IPS DF 4.7 (cell line): ENCODE data around the gene TFRC.
"Not testable (repeated sequence)": the region's sequence is repeated elsewhere in the genome, so short reads cannot be mapped to it uniquely, and the experiment has no call there.

ENCODE experiments used
- DNase-seq: peaks from one replicate; pipeline ENCODE4 v3.0.0-alpha.2; 2013; ENCODE audit warnings: low spot score; ENCODE audit errors: extremely low read depth

TFRC gene

DNA sequence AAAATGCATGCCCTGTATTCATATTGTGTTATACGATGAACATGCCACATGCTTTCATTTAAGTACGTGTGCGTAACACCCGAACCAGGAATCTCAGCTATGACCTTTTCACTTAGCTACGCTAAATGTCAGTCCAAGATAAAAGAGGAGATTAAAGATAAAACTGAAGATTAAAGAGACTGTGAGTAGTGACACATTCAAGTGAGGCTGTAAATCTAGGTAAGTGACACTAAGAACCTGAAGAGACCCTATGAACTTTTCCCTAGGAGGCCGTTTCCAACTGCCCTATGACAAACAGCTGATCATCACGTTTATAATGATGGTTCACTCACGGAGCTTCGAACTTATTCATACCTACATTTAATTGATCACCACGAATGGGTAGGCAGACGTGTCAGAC, 32.2 kb downstream of the TFRC start:
- DNase-seq = no peak

DNA sequence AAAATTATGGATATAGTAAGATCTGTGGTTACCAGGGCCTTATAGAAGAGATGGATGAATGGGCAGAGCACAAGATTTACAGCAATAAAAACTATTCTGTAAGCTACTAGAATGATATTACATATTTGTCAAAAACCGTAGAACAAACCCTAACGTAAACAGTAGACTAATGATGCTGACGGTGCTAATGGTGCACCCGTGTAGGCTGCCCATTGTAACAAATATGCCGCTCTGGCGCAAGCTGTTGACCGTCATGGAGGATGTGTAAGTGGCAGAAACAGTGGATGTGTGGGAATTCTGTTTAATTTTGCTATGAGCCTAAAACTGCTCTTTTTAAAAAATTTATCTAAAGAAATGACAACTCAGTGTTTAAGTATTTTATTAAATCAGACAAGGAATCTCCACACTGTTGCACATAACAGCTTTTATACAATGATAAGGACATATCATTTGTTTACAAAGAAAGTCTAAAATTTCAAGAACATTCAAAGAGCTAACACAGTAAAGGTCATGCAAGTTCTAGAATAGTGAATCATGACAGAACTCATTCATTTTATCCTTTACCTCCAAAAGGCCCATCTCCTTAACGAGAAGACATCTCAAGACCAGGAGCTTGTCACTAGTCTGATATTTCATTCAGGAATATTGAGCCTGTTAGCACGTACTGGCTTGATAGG, 32.8 kb downstream of the TFRC start:
- DNase-seq = no peak

DNA sequence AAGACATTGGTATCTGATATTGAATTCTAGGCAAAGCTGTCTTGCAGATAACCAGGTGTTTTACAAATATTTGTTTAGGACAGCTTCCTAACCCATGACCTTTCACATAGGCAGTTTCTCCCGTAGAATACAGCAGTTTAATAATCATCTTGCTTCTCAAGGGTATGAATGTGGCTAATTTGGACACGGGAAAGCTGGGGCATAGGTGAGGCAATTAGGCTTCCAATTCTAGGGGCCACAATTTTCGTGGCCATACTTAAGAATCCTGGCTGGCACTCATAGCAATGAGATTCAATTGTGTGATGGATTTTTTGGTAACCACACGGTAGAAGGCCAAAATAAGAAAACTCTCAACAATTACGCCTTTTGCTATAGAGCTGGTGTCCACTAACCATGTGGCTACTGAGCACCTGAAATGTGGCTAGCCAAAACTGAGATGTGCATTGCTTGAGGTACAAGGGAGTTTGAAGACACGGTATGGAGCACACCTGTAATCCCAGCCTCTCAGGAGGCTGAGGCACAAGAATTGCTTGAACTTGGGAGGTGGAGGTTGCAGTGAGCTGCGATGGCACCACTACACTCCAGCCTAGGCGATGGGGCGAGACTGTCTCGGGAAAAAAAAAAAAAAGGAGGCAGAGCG, 34.4 kb downstream of the TFRC start:
- DNase-seq = no peak

DNA sequence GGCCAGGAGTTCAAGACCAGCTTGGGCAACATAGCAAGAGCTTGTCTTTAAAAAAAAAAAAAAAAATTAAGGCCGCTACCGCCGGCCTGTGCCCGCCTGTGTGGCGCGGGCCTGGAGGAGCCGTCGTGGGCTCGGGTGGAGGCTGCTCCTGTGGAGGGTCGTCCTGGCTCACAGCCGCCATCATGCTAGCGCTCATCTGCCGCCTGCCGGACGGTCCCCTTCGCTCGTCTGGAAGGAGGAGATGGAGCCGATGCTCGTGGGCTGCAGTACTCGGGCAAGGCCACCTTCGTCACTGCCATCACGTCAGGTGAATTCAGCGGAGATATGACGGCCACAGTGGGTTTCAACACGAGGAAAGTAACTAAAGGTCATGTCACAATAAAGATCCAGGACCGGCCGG, 37.4 kb downstream of the TFRC start:
- DNase-seq = no peak

DNA sequence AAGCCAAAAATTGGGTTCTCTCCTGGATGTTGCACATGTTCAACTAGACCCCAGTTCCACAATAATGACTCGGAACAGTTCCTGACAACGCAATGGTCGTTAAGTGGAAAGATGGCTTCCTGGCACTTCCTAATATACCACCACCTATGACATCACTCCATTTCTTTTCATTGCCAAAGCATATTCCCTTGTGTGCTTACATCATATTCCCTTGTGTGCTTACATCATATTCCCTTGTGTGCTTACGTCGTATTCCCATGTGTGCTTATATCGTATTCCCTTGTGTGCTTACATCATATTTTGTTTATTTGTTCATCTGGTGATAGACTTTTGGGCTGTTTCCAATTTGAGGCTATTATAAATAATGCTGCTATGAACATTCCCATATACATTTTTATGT, 39.2 kb downstream of the TFRC start:
- DNase-seq = no peak

DNA sequence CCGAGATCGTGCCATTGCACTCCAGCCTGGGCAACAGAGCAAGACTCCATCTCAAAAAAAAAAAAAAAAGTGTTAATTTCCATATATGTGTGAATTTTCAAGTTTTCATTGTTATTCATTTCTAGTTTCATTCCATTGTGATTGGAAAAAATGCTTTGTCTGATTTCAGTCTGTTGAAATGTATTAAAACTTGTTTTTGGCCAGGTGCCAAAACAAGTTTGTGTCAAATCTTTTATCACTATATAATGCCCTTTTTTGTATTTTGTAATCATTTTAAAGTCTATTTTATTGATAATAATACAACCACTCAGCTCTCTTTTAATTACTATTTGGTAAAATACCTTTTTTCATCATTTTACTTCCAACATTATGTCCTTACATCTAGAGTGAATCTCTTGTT, 42.5 kb downstream of the TFRC start:
- no peak for DNase-seq

DNA sequence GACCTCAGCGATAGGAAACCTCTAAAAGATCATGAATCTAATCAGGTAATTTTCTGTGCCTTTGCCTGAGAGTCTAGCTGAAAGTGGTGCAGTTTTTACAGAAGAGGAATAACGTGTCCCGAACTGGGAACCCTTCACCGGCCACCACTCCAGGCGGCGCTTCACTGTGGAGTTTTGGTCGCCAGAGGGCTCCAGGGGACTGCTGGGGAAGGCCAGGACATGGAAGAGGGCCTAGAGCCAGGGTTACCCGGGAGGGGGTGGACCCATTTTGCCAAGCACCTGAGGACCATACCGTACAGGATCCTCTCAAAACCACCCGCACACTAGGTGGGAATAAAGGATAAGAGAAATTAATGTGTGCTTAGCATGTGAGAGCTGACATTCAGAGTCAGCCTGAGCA, 55.8 kb downstream of the TFRC start:
- peak; percentile 5 for DNase-seq

DNA sequence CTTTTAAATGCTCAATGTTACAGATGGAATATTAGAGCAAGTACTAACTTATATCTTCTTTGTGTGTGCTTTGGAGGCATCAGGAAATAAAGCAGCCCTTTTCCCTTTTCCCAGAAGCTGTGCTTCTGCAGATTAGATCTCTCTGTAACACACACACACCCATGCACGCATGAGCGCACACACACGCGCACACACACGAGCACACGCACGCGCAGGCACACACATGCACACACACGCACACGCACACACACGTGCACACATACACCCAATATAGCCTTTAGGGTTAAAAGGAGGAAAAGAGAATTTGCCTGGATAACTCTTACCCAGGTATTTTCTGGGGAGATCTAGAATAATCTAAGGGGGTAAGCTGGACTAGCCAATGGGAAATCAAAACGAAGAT, 56.9 kb downstream of the TFRC start:
- no peak for DNase-seq

DNA sequence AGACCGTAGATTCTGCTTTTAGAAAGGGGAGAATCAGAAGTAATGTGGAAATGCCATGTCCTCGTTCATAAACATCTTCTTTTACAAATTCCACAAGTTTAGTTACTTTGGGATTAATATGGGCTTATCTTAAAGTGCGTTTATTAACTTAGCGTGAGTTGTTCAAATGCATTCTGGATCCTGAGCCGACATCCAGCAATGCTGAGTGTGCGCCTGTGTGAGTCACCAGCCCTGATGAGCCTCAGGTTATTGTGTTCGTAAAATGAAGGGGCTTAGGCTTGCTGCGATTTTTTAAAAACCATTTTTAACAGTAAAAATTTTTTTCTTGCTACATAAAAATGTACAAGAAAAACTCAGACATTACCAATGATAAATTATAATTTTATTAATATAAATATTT, 57.9 kb downstream of the TFRC start:
- no peak for DNase-seq

DNA sequence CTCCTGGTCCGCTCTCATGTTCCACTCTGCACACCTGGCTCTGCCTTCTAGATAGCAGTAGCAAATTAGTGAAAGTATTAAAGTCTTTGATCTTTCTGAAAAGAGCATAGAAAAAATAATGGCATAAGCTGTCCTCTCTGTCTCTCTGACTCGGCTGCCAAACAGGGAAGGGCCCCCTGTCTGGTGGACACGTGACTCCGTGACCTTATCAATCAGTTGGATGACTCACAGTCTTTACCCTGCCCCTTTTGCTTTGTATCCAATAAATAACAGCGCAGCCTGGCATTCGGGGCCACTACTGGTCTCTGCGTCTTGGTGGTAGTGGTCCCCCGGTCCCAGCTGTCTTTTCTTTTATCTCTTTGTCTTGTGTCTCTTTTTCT, 59.4 kb downstream of the TFRC start:
- not testable (repeated sequence) for DNase-seq

DNA sequence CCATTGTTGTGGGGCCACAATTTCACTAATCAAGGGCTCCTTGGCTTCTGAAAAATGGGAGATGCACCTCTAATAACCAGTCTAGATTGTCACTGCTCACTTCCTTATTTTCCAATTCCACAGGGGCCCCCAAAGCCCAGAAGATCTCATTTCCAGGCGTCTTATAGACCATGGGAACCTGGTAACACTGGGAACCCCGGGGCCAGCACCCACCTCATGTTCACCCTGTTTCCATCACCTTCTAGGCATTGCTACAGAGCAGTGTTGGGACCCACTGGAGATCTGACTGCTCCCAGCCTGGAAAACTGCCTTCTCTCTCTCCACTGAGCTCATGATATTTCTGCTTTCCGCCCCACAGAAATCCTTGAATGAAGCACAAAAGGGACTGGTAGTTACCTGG, 61.5 kb downstream of the TFRC start:
- no peak for DNase-seq

DNA sequence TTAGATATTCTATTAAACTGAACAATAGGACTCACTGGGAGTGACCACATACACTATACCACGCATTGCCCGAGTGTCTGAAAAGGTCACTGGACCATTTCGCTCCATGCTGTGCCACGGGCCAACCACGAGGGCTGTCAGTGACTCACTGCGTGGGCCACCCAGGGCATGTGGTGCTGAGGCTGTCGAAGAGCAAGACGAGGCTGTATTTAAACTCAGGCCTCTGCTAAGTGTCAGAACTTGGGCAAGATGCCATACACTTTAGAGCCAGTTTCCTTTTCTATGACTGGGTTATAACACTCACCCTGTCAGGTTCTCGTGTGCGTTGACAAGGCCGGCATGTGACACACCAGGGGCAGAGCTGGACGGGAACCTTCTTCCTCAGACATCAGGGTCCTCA, 62.3 kb downstream of the TFRC start:
- not testable (repeated sequence) for DNase-seq

DNA sequence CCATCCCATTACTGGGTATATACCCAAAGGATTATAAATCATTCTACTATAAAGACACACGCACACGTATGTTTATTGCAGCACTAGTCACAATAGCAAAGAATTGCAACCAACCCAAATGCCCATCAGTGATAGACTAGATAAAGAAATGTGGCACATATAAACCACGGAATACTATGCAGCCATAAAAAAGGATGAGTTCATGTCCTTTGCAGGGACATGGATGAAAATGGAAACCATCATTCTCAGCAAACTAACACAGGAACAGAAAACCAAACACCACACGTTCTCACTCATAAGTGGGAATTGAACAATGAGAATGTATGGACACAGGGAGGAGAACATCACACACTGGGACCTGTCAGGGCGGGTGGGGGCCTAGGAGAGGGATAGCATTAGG, 63.7 kb downstream of the TFRC start:
- not testable (repeated sequence) for DNase-seq

DNA sequence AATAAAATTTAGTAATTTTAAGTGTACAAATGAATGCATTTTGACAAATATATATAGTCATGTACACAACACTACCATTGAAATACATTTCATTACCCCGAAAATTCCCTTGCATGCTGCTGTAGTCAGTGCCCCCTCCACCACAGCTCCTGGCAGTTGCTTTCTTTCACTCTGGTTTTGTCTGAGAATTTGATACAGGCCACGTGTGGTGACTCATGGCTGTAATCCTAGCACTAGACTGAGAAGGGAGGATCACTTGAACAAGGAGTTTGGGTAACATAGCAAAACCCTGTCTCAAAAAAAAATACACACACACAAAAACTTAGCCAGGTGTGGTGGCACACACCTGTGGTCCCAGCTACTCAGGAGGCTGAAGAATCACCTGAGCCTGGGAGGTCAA, 65.4 kb downstream of the TFRC start:
- DNase-seq = no peak

DNA sequence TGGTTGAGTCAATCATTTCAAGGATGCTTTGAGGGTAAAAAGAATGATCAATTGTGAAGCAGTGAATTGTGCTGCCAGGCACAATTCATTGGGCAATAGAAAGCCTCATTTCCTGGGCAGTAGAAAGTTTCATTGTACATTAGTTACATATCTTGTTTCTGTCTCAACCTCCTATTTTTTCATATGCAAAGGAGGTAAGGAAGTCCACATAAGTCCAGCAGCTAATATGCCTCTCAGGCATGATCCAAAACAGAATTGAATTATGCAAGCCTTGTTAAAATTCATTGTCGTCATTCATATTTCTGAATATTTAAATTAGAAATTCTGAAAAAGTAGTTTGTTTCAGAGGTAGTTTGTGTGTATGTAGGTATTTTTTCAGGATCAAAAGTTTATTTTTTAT, 65.8 kb downstream of the TFRC start:
- no peak for DNase-seq

DNA sequence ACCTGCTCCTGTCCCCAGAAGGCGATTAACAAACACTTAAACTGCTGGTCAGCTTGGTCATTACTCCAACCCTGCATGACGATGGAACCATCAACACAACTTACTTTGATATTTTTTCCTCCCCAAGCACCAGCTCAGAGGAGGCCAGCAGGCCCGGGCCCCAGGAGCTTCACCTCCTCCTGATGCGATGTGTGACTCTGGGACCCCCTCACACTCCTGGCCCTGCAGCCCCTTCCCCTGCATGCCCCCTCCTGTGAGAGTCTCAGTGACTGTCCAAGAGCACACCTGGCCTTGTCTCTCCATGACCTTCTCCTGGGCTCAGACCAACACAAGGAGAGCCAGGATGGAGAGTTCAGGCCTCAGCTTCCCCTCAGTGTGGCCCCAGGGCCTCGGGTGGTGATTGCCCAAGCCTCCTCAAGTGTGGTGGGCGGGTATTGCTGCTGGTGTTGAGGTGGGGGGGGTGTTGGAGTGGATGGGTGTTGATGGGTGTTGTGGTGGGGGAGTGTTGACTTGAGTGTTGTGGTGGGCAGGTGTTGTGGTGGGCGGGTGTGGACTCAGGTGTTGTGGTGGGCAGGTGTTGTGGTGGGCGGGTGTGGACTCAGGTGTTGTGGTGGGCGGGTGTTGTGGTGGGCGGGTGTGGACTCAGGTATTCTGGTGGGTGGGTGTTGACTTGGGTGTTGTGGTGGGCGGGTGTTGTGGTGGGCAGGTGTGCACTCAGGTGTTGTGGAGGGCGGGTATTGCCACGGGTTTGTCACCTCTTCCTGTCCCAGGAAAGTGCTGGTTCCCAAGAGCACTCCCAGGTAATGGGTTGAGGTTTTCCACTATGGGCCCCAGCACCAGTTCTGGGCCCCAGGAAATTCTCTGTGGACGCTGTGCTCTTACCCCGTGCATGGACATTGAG, 68.1 kb downstream of the TFRC start:
- DNase-seq = no peak

DNA sequence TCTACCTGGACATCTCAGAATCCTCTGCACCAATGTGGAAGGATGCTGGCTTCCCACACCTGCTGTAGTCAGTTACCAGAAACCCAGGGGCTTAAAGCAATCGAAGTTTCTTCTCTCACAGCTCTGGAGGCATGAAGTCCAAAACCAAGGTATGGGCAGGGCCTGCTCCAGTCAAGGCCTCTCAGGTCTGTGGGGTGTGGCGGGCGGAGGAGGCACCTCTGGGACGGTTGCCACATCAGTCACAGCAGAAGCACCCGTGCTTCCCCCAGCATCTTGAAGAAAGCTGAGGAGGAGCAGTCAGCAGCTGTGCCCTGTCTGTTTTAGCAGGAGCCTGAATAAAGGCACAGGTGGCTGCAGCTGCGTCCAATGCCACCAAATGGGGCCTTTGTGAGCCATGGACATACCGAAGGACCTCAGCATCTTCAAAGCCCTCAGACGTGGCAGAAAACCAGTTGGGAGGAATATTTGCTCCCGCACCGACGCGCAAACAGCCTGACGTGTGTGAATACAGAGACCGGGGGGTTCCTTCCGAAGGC, 68.9 kb downstream of the TFRC start:
- DNase-seq = no peak

DNA sequence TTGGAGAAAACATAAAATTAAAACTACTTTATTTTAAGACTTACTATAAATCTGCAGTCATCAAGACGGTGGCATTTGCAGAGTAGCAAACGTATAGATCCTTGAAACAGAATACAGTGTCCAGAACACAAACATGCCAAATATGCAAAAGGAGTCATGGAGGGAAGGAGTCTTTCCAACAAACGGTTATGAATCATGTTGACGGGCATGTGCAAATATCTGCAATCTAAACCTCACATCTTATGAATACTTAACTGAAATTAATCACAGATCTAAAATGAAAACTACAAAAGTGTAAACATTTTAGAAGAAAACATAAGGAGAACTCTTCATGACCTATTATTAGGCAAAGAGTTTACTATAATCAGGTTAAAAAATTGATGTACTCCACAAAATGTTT, 69.4 kb downstream of the TFRC start:
- DNase-seq = no peak

DNA sequence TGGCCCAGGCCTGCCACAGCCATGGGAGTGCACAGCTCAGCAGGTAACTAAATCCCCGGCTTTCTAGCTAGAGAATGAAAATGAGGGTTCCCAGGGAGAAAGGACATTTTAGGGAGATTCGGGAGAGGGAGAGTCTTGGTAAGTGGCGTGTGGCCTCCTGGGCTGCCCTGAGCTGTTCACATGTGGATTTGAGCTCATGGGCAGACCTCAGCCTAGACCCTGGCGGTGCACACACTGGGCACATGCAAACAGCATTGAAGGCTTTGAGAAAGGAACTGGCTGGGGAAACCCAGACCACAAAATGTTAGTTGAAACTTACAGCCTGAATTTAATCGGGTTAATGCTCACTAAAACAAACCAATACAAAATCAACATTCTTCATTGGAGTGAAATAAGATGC, 72.4 kb downstream of the TFRC start:
- DNase-seq = no peak

DNA sequence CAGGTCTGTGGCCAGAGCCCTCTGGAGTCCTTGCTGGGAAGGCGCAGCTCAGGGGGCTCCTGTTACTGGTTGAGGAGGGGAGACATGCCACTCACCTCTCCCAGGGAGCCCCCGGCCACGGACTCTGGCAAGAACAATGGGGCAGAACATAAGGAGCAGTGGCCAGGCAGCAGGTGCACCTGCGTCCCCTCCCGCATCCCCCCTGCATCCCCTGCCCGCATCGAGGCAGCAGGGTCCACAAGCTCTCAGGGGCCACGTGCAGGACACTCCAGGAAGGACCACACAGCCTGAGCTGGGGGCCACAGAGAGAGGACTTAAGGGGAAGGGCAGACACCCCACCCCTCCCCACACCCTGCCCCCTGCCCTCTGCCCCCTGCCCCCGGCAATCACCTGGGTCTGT, 73.0 kb downstream of the TFRC start:
- no peak for DNase-seq

DNA sequence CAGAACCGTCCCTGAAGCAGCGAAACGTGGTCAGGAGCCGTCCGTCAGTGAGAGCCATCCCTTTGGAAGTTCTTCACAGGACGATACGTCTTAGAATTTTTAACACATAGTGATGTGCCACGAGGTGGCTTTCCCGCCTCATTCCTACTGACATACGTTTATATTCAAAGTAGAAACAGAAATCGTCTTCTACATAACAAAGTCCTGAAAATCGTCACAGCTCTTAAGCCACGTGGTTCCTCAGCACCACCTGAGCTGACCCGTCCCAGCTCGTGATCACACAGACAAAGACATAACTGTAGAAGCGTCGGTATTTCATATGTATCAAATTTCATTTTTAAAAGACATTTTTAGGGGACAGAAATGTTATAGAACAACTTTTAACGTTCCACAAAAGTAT, 73.5 kb downstream of the TFRC start:
- no peak for DNase-seq

DNA sequence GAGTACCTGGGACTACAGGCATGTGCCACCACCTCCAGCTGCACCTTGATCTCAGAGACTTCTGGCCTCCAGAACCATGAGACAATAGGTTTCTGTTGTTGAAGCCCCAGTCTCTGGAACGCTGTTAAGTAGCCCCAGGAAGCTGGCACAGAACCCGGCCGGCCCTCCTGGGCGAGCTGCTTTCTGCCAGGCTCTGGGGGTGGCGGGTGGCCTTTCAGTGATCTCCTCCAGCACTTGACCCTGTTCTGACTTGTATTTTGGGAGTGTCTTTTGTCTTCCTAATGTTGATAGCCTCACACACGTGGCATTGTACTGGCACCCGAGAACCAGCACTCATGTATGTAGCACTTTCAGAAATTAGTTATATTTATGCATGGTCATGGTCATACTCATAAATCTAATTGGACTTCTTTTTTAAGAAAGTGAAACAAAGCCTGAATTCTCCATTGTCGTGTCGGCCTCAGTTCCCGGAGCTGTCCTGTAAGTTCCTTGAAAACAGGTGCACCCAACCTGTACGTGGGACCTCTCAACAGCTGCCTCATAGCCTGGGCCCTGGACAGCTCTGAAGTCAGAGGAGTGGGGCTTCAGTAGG, 74.0 kb downstream of the TFRC start:
- DNase-seq = no peak
